ENCODE measurements around the gene LINGO3. TPM values are rescaled to one million over a fixed set of nuclear protein-coding genes. Genes with fewer than 3 reads are reported as not detected.

Gene LINGO3
- total RNA-seq, 1 donor from 2014 or later: not detected

DNA sequence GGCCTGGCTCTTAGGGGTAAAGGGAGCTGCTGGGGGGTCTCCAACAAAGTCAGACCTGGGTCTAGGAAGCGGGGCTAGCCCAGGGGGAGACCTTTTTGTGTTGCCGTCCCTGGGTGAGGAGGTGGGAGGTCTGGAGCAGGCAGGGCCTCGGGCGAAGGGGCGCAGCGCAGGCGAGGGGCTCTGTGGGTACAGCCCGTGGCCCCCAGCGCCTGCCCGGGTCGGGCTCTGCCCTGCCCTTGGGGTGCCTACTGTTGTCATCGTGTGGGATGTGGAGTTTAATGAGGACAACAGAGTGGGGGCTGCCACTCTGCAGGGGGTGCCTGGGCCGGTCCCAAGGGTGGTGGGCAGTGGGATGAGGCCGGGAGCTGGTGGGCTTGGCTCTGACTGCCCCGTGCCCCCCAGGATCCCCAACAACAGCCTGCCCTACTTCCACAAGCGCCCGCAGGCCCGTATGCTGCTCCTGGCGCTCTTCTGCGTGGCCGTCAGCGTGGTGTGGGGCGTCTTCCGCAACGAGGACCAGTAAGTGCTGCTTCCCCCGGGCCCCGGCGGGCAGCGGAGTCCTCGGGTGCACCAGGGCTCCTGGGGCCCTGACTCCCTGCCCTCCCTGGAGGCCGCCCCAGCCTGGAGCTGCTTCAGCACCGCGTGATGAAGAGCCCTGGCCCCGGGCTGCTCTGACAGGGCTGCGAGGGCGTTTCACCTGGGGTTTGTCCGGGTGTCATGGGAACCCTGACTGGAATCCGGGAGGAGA lies 32.7 kb upstream of the LINGO3 start:
- DNase-seq (ENCODE audit: low spot score) (no peak), ATAC-seq (no peak)
- intact Hi-C loops (cut with DNase I): no loop called here

- intact Hi-C loops (cut with DNase I): no loop called here
- DNase-seq (ENCODE audit: low spot score) (no peak), ATAC-seq (no peak)
Measured at GRCh38 chr19:2339644-2340310, 31.8 kb upstream of the LINGO3 start.

GRCh38 chr19:2338751-2339643 lies 31.0 kb upstream of the LINGO3 start:
- intact Hi-C loops (cut with DNase I): no loop called here
- ATAC-seq: no peak
- no peak for DNase-seq (ENCODE audit: low spot score)

- DNase-seq (ENCODE audit: low spot score) (no peak), ATAC-seq (no peak)
- intact Hi-C loops (cut with DNase I): no loop called here
Measured at GRCh38 chr19:2338055-2338615, 30.2 kb upstream of the LINGO3 start.

- ATAC-seq: peak; percentile 87
- intact Hi-C loops (cut with DNase I): no loop called here
- DNase-seq (ENCODE audit: low spot score): no peak
Measured at GRCh38 chr19:2337329-2337707, 29.4 kb upstream of the LINGO3 start.

DNA sequence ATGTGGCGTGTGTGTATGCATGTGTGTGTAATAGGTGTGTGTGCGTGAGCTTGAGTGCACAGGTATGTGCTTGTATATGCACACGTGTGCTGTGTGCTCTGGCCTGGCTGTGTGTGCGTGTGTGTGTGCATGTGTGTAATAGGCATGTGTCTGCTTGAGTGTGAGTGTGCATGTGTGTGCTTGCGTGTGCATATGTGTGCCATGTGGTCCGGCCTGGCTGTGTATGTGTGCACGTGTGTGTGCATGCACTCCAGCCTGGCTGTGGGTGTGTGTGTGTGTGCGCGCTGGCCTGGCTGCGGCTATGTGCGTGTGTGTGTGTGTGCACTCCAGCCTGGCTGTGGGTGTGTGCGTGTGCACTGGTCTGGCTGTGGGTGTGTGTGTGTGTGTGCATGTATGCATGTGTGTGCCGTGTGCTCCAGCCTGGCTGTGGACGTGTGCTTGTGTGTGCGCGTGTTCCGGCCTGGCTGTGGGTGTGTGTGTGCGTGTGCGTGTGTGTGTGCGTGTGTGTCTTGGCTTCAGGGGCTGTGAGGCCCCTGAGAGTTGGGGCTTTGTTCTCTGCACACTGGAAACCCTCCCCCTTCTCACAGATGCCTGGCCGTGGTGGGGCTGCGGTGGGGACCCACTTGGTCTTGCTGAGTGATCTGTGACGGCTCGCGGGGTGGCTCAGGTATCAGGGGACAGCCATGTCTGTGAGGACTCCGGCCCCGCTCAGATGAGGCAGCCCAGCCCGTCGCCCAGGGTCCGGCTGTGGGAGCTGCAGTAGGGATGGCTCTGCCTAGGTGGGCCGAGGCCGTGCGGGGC lies 28.8 kb upstream of the LINGO3 start:
- DNase-seq (ENCODE audit: low spot score) (no peak), ATAC-seq (no peak)
- intact Hi-C loops (cut with DNase I): no loop called here

DNA sequence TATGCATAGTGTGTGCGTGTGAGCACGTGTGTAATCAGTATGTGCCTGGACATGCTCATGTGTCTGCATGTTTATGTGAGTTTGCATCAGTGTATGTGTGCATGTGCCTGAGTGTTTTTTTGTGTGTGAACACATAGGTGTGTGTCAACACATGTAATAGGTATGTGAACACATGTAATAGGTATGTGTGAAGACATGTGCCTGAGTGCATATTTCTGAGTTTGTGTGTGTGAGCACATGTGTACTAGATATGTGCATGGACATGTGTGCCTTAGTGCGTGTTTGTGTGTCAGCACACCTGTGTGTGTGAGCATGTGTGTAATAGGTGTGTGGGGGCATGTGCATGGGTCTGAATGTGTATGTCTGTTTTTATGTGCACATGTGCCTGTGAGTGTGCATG lies 27.9 kb upstream of the LINGO3 start:
- no peak for DNase-seq (ENCODE audit: low spot score)
- no peak for ATAC-seq
- intact Hi-C loops (cut with DNase I): no loop called here

GRCh38 chr19:2334986-2335846 lies 27.3 kb upstream of the LINGO3 start:
- ATAC-seq: no peak
- no peak for DNase-seq (ENCODE audit: low spot score)

GRCh38 chr19:2334426-2334825 lies 26.5 kb upstream of the LINGO3 start:
- ATAC-seq (no peak), DNase-seq (ENCODE audit: low spot score) (no peak)
- intact Hi-C loops (cut with DNase I): no loop called here

More at GRCh38 chr19:2334986-2335846, 27.3 kb upstream of the LINGO3 start:
- intact Hi-C loops (cut with DNase I): no loop called here

DNA sequence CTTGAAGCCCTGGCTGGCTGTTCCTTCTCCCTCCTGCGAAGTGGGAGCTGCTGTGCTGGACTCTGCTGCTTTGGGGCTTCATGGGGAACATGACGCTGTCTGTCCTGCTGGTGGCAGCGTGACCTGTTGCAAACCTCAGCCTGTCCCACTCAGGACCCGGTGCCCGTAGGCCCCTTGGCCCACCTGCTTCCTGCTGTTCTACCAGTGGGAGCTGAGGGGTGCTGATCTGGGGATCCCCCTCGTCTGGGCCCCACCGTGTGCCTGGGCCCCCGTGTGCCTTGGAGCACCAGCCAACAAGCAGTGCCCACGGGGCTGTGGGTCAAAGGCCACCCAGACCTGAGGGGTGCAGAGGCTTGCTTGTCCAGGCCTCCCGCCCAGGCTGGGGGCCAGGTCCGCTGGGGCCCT lies 25.9 kb upstream of the LINGO3 start:
- no peak for ATAC-seq

GRCh38 chr19:2333027-2333806 lies 25.3 kb upstream of the LINGO3 start:
- ATAC-seq (no peak), DNase-seq (ENCODE audit: low spot score) (no peak)
- intact Hi-C loops (cut with DNase I): no loop called here

More for the DNA sequence above, 25.9 kb upstream of the LINGO3 start:
- intact Hi-C loops (cut with DNase I): no loop called here
- no peak for DNase-seq (ENCODE audit: low spot score)

DNA sequence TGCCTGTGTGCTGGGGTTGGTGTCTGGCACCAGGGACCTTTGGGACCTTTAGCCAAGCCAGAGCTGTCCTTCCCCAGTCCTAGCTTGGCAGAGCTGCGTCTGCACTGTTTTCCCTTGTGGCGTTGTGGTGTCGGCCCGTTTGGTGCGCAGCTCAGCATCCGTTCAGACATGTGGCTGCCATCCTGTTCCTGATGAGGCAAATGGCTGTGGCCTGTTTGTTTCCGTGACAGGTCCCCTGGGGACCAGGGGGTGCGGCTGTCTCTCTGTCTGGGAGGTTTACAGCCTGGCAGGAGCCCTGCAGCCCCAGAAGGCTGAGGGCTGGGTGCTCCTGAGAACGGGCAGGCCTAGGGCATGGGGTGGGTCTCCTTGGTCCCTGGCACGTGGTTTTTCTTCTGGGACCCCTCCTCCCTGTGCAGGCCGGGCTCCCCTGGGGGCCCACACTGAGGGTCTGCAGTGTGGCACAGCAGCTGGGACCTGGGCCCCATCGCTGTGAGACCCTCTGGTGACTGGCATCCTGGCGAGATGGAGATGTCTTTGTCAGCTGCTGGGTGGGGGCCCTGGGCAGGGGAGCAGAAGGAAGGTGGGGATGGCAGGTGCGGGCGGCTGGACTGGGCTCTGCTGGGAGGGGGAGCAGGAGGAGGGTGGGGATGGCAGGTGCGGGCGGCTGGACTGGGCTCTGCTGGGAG lies 24.5 kb upstream of the LINGO3 start:
- DNase-seq (ENCODE audit: low spot score) (no peak), ATAC-seq (no peak)
- intact Hi-C loops (cut with DNase I): no loop called here

- ATAC-seq (no peak), DNase-seq (ENCODE audit: low spot score) (no peak)
- intact Hi-C loops (cut with DNase I): no loop called here
Measured at GRCh38 chr19:2331601-2332246, 23.8 kb upstream of the LINGO3 start.

- DNase-seq (ENCODE audit: low spot score): no peak
- no peak for ATAC-seq
Measured at GRCh38 chr19:2330632-2331284, 22.8 kb upstream of the LINGO3 start.

DNA sequence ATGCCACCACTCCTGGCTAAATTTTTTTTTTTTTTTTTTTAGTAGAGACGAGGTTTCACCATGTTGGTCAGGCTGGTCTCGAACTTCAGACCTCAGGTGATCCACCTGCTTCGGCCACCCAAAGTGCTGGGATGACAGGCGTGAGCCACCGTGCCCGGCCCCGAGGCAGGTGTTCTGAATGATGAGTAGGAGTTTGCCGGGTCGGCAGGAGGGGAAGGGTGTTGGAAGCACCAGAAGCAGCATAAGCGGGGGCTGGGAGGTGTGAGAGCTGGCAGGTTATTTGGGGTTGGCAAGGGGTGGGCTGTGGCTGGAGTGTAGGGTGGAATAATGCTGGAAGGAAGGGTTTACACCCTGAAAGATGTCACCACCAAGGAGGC lies 22.3 kb upstream of the LINGO3 start:
- intact Hi-C loops (cut with DNase I): no loop called here
- ATAC-seq (no peak), DNase-seq (ENCODE audit: low spot score) (no peak)

More at GRCh38 chr19:2330632-2331284, 22.8 kb upstream of the LINGO3 start:
- intact Hi-C loops (cut with DNase I): no loop called here

DNA sequence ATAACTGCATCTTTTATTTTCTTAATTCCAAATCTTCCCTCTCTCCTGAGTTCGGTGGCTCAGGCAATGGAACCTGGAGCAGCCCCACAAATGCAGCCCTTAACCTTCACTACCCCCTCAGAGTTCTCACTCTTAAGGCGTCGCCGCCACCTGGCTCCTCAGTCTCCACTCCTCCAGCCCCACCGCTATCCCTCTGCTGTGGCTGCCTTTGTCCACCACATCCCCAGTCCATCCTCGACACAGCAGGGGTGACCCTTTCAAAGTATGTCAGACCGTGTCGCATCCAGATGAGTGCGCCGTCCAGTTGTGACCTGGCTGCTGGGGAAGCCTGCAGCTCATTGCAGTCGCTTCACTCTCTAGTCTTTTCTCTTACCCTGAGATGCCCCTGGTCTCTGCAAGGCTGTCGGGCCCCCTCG lies 21.6 kb upstream of the LINGO3 start:
- DNase-seq (ENCODE audit: low spot score): no peak
- no peak for ATAC-seq
- intact Hi-C loops (cut with DNase I): no loop called here
